ENCODE measurements around the gene CTF1.

The CTF1 gene

DNA sequence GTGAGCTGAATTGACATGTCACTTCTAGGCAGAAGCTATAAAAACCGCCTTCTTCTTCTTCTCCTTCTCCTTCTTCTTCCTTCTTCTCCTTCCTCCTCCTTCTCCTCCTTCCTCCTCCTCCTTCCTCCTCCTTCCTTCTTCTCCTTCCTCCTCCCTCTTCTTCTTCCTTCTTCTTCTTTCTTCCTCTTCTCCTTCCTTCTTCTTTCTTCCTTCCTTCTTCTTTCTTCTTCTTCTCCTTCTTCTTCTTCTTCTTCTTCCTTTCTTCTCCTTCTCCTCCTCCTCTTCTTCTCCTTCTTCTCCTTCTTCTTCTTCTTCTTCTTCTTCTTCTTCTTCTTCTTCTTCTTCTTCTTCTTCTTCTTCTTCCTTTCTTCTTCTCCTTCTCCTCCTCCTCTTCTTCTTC lies 22.2 kb downstream of the CTF1 start:
- peaks cover 0 to 10% of the 10 kb centered on the region in 2 donors for H3K4me1 ChIP-seq (ENCODE audit: control insufficient read depth in 1 of 2, insufficient read depth in 2 of 2, low read length in 2 of 2)
- H3K27me3 ChIP-seq (ENCODE audit: low read depth, low read length): no peaks in the 10 kb centered on the region
- H3K36me3 ChIP-seq (ENCODE audit: control insufficient read depth in 1 of 2, insufficient read depth in 2 of 2, low read length in 2 of 2): no peaks in the 10 kb centered on the region
- no peaks in the 10 kb centered on the region for H3K9me3 ChIP-seq (ENCODE audit: control insufficient read depth in 1 of 2, low read length in 2 of 2)
- no peak overlapping the region for H3K4me3 ChIP-seq (ENCODE audit: low read depth in 1 of 2, low read length in 2 of 2)
- no peak overlapping the region for H3K27ac ChIP-seq (ENCODE audit: low read length)

DNA sequence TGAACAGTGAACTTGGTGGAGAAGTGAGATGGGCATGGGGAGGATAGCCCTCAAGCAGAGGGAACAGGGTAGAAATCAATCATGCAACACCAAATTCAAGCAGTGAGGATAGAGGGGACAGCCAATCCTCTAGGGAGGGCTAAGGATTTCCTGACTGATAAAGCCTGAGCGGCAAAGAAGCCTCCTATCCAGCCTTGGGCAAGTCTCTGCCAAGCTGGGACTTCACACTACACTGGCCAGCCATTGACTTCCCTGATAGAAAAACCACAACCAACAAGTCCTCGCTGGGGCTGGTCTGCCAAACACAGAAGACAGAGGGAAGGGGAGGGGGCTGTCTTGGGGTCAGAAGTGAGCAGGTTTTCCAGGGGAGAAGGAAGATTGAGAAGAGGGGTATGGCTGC lies 24.5 kb downstream of the CTF1 start:
- H3K27ac ChIP-seq (ENCODE audit: low read length): no peak overlapping the region
- no peaks in the 10 kb centered on the region for H3K36me3 ChIP-seq (ENCODE audit: control insufficient read depth in 1 of 2, insufficient read depth in 2 of 2, low read length in 2 of 2)
- no peak overlapping the region for H3K4me3 ChIP-seq (ENCODE audit: low read depth in 1 of 2, low read length in 2 of 2)
- no peaks in the 10 kb centered on the region for H3K9me3 ChIP-seq (ENCODE audit: control insufficient read depth in 1 of 2, low read length in 2 of 2)
- peaks cover 0 to 18% of the 10 kb centered on the region in 2 donors for H3K4me1 ChIP-seq (ENCODE audit: control insufficient read depth in 1 of 2, insufficient read depth in 2 of 2, low read length in 2 of 2)
- H3K27me3 ChIP-seq (ENCODE audit: low read depth, low read length): no peaks in the 10 kb centered on the region

DNA sequence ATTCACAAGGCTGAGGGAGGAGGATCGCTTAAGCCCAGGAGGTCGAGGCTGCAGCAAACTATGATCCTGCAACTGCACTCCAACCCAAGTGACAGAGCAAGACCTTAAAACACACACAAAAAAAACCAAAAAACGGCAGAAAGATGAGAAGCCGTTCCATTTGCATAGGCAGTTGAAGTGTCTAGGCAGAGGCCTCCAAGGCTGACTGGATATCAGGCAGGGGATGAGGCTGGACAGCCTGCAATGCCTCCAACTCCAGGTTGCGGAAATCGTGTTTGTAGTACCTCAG lies 25.0 kb downstream of the CTF1 start:
- no peaks in the 10 kb centered on the region for H3K27me3 ChIP-seq (ENCODE audit: low read depth, low read length)
- H3K9me3 ChIP-seq (ENCODE audit: control insufficient read depth in 1 of 2, low read length in 2 of 2): no peaks in the 10 kb centered on the region
- H3K27ac ChIP-seq (ENCODE audit: low read length): peak overlapping the region; percentile 85
- H3K4me3 ChIP-seq (ENCODE audit: low read depth in 1 of 2, low read length in 2 of 2): peak overlapping the region; percentile 78 to 83
- peaks cover 0 to 22% of the 10 kb centered on the region in 2 donors for H3K4me1 ChIP-seq (ENCODE audit: control insufficient read depth in 1 of 2, insufficient read depth in 2 of 2, low read length in 2 of 2)
- peaks cover 0 to 4% of the 10 kb centered on the region in 2 donors for H3K36me3 ChIP-seq (ENCODE audit: control insufficient read depth in 1 of 2, insufficient read depth in 2 of 2, low read length in 2 of 2)

DNA sequence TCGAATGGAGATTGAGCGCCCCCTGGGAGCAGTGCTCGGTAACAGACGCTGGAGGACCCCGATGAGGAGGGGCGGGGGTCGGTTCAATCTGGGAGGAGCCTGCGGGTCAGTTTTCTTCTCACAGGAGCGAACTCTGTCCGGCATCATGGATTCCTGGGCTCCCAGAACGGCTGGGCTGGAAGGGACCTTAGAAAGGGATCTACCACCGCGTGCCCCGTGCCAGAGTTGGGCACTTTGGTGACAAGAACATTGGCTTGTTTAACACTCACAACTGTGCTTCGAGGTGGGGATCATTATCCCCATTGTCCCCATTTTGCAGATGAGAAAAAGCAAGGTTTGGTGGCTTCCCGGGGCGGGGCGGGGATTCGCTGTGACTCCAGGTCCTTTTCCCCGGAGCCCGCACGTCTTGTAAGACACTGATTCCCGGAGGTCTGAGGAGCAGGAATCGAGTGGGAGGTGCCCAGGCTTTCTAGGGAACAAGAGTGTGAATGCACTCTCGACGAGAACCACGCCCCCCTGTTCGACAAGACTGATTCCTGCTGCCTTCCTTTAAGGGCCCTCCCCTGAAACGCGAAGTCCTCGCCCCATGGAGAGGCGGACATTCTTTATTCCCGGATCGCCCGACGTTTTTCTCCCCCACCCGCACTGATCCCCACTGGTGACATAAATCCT lies 25.5 kb downstream of the CTF1 start:
- H3K9me3 ChIP-seq (ENCODE audit: control insufficient read depth in 1 of 2, low read length in 2 of 2): no peaks in the 10 kb centered on the region
- no peaks in the 10 kb centered on the region for H3K27me3 ChIP-seq (ENCODE audit: low read depth, low read length)
- H3K4me1 ChIP-seq (ENCODE audit: control insufficient read depth in 1 of 2, insufficient read depth in 2 of 2, low read length in 2 of 2): peaks cover 0 to 22% of the 10 kb centered on the region in 2 donors
- peaks cover 0 to 7% of the 10 kb centered on the region in 2 donors for H3K36me3 ChIP-seq (ENCODE audit: control insufficient read depth in 1 of 2, insufficient read depth in 2 of 2, low read length in 2 of 2)
- H3K4me3 ChIP-seq (ENCODE audit: low read depth in 1 of 2, low read length in 2 of 2): peak overlapping the region; percentile 78 to 83
- H3K27ac ChIP-seq (ENCODE audit: low read length): peak overlapping the region; percentile 85

DNA sequence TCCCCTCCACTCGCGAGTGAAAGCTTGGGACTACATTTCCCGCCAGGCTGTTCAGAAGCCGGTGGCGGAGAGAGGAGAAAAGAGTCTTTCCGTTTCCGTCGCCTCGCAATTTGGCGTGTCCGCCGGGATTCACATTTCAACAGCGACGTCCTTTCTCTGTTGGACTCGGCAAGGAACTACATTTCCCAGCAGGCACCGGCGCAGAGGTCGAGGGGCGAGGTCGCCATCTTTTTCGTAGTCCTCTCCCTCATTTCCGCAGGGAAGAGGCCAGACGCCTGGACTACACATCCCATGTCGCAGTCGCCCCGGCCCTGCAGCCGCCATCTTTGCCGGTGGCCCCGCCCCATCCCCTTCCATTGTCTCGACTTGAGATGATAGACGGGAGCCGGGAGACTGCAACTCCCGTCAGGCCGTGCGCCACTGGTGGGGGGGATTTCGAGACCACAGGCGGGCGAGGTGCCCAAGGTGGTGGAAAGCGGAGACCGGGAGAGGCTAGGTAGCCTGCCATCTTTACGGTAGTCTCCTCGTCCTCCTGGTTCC lies 26.1 kb downstream of the CTF1 start:
- peak overlapping the region; percentile 83 to 97 for H3K4me3 ChIP-seq (ENCODE audit: low read depth in 1 of 2, low read length in 2 of 2)
- H3K4me1 ChIP-seq (ENCODE audit: control insufficient read depth in 1 of 2, insufficient read depth in 2 of 2, low read length in 2 of 2): peaks cover 0 to 25% of the 10 kb centered on the region in 2 donors
- no peaks in the 10 kb centered on the region for H3K9me3 ChIP-seq (ENCODE audit: control insufficient read depth in 1 of 2, low read length in 2 of 2)
- H3K27ac ChIP-seq (ENCODE audit: low read length): peak overlapping the region; percentile 98
- H3K36me3 ChIP-seq (ENCODE audit: control insufficient read depth in 1 of 2, insufficient read depth in 2 of 2, low read length in 2 of 2): peaks cover 0 to 12% of the 10 kb centered on the region in 2 donors
- H3K27me3 ChIP-seq (ENCODE audit: low read depth, low read length): no peaks in the 10 kb centered on the region

DNA sequence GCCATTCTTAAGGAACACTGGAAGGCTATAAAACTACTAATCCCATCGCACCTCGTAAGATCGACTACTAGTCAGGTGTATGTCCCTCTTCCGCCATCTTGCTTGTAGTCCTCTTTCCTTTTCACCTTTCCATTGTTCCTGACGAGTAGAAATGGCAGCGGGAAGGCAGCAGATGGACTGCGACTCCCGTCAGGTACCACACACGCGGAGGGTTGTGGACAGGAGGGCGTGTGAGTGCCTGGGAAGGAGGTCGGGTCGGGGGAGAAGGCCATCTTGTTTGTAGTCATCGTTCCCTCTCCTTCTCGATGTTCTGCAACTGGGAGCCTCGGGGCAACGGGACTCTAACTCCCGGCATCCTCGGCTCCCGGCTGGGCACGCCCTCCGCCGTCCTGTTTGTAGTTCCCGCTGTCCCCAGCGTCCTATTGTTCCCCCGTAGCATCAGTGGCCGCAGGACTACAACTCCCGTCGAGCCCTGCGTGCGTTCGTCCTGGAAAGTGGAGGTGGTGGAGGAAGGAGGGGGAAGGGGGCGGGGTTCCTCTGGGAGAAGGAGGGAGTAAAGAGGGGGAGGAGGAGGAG lies 26.6 kb downstream of the CTF1 start:
- H3K36me3 ChIP-seq (ENCODE audit: control insufficient read depth in 1 of 2, insufficient read depth in 2 of 2, low read length in 2 of 2): peaks cover 0 to 13% of the 10 kb centered on the region in 2 donors
- H3K27ac ChIP-seq (ENCODE audit: low read length): peak overlapping the region; percentile 98
- H3K27me3 ChIP-seq (ENCODE audit: low read depth, low read length): no peaks in the 10 kb centered on the region
- H3K9me3 ChIP-seq (ENCODE audit: control insufficient read depth in 1 of 2, low read length in 2 of 2): no peaks in the 10 kb centered on the region
- H3K4me3 ChIP-seq (ENCODE audit: low read depth in 1 of 2, low read length in 2 of 2): peak overlapping the region; percentile 83 to 97
- H3K4me1 ChIP-seq (ENCODE audit: control insufficient read depth in 1 of 2, insufficient read depth in 2 of 2, low read length in 2 of 2): peaks cover 0 to 27% of the 10 kb centered on the region in 2 donors

DNA sequence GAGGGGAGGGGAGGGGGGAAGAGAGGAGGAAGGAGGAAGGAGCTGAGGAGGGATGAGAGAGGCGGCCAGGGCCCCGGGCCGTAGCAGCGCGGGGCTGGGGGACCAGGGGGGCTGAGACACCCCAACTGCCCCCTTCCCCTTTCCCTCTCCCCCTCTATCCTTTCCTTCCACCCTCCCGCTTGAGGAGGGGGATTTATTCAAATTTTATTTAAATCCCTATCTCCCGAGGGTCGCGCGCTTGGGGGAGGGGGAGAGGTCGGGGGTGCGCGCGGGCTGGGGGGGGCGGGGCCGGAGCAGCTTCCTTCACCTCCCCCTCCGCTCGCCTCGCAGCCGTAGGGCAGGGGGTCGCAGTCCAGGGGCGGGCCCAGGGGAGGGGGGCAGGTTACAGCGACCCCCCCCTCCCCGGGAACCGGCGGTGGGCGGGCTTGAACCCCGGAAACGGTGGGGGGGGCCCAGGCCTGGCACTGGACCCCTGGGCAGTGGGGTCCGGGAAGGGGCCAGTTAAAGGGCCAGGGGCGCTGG lies 27.2 kb downstream of the CTF1 start, which contains the start of gene FBXL19:
FBXL19 (plus strand) TSS at position 19 of the 522 bp plus-strand sequence. CDS start 2,183 bp downstream, outside the sequence.
- H3K27ac ChIP-seq (ENCODE audit: low read length): peak within 1 kb of the TSS; percentile 98
- H3K27me3 ChIP-seq (ENCODE audit: low read depth, low read length): no peaks in the 10 kb centered on the region
- peak within 1 kb of the TSS; percentile 83 to 97 for H3K4me3 ChIP-seq (ENCODE audit: low read depth in 1 of 2, low read length in 2 of 2)
- peaks cover 0 to 13% of the 10 kb centered on the region in 2 donors for H3K36me3 ChIP-seq (ENCODE audit: control insufficient read depth in 1 of 2, insufficient read depth in 2 of 2, low read length in 2 of 2)
- H3K9me3 ChIP-seq (ENCODE audit: control insufficient read depth in 1 of 2, low read length in 2 of 2): no peaks in the 10 kb centered on the region
- H3K4me1 ChIP-seq (ENCODE audit: control insufficient read depth in 1 of 2, insufficient read depth in 2 of 2, low read length in 2 of 2): peaks cover 0 to 27% of the 10 kb centered on the region in 2 donors

DNA sequence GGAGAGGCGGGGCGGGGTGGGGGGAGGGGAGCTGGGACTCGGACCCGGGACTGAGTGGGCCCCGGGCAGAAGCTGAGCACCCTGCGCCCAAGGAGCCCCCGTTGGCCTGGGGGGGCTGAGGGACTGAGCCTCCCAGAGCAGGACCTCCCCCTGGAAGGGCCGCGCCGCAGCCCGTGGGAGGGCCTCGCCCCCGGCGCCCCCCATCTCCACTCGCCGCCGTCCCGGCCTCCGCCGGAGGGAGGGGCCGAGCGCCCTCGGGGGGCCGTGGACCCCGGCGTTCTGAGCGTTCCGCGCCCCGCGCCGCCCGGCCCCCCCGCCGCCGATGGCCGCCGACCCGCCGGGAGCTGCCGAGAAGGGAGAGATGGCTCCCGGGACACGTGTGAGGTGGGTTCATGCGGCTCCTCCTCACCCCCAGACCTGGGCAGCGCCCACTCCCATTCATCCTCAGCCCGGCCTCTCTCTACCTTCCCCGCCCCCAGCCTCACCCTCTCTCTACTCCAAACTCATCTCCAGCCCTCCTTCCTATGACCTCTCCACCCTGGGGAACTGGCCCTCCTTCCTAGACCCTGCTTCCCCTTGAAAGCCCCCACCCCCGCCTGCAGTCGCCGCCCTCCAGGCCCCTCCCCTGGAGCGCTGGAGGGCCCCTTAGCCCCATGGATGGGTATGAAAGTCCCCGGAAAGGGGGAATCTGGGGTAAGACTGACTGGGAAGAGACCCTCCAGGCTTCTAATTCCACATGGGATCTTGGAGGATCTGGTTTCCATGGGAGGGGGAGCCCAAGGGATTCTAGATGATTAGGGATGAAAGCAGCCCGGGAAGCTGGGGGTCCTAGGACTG lies 27.9 kb downstream of the CTF1 start:
- Histone ChIP-seq H3K36me3 (ENCODE audit: control insufficient read depth in 1 of 2, insufficient read depth in 2 of 2, low read length in 2 of 2) (peaks cover 0 to 13% of the 10 kb centered on the region in 2 donors), H3K4me3 (ENCODE audit: low read depth in 1 of 2, low read length in 2 of 2) (peak overlapping the region; percentile 38 to 83), H3K27ac (ENCODE audit: low read length) (peak overlapping the region; percentile 31), H3K9me3 (ENCODE audit: control insufficient read depth in 1 of 2, low read length in 2 of 2) (no peaks in the 10 kb centered on the region), H3K27me3 (ENCODE audit: low read depth, low read length) (no peaks in the 10 kb centered on the region), H3K4me1 (ENCODE audit: control insufficient read depth in 1 of 2, insufficient read depth in 2 of 2, low read length in 2 of 2) (peaks cover 0 to 27% of the 10 kb centered on the region in 2 donors)

DNA sequence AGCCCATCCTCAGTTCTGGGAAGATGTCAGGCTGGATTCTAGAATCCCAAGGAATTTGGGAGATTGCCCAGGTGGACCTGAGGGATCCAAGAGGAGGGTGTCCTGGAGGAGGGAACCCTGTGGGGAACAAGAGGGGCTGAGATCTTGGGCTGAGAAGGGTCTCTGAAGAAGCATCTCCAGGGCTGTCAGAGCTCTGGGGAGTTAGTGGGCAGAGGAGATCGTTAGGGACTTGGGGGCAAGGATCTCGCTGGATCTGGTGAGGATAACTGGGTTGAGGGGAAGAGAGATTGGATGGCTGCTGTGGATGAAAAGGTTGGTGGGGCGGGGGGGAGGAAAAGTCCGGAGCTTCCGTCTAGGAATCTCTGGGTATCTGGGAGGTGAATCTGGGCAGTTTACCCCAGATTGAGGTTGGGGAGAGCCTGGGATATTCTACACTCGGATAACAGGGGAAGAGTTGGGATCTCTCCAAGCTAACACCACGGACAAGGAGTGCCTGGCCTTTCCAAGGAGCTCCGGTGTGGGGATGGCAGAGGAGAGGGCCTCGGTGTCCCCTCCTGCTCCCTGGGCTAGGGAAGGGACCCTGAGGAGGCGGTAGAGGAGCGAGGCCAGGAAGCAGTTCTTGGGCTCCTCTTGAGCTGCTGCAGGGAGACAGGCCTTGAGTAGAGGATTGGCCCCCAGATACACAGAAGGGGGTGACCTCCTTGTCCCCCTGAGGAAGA lies 28.7 kb downstream of the CTF1 start:
- Histone ChIP-seq H3K27ac (ENCODE audit: low read length) (peak overlapping the region; percentile 31), H3K27me3 (ENCODE audit: low read depth, low read length) (no peaks in the 10 kb centered on the region), H3K4me3 (ENCODE audit: low read depth in 1 of 2, low read length in 2 of 2) (peak overlapping the region; percentile 38 to 83), H3K36me3 (ENCODE audit: control insufficient read depth in 1 of 2, insufficient read depth in 2 of 2, low read length in 2 of 2) (peaks cover 0 to 16% of the 10 kb centered on the region in 2 donors), H3K9me3 (ENCODE audit: control insufficient read depth in 1 of 2, low read length in 2 of 2) (no peaks in the 10 kb centered on the region), H3K4me1 (ENCODE audit: control insufficient read depth in 1 of 2, insufficient read depth in 2 of 2, low read length in 2 of 2) (peaks cover 0 to 27% of the 10 kb centered on the region in 2 donors)

DNA sequence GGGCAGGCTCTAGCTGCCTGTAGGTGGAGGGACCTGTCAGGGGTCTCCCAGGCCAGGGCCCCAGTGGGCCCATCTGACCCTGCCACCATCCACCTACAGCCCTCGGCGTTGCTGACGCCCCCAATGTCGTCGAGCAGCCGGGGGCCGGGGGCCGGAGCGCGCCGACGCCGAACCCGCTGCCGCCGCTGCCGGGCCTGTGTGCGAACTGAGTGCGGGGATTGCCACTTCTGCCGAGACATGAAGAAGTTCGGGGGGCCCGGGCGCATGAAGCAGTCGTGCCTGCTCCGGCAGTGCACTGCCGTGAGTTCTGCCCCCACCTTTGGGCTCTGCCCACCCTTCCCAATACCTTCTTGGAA lies 29.2 kb downstream of the CTF1 start:
- no peaks in the 10 kb centered on the region for H3K9me3 ChIP-seq (ENCODE audit: control insufficient read depth in 1 of 2, low read length in 2 of 2)
- peaks cover 0 to 27% of the 10 kb centered on the region in 2 donors for H3K4me1 ChIP-seq (ENCODE audit: control insufficient read depth in 1 of 2, insufficient read depth in 2 of 2, low read length in 2 of 2)

More for the DNA sequence above, 29.2 kb downstream of the CTF1 start:
- Histone ChIP-seq H3K27ac (ENCODE audit: low read length) (no peak overlapping the region), H3K36me3 (ENCODE audit: control insufficient read depth in 1 of 2, insufficient read depth in 2 of 2, low read length in 2 of 2) (peaks cover 3 to 22% of the 10 kb centered on the region in 2 donors), H3K27me3 (ENCODE audit: low read depth, low read length) (no peaks in the 10 kb centered on the region), H3K4me3 (ENCODE audit: low read depth in 1 of 2, low read length in 2 of 2) (no peak overlapping the region)

Measured in muscle layer of duodenum (tissue), 2 donors.